GM21360 (cell line): ENCODE measurements around the gene PAH.

Source experiments
- ATAC-seq: cut with Tn5 transposase; IDR thresholded peaks from one replicate; pipeline ENCODE4 v1.9.1; 2021; ENCODE audit warnings: mild to moderate bottlenecking, moderate library complexity; ENCODE audit not compliant: unreplicated experiment

PAH gene

DNA sequence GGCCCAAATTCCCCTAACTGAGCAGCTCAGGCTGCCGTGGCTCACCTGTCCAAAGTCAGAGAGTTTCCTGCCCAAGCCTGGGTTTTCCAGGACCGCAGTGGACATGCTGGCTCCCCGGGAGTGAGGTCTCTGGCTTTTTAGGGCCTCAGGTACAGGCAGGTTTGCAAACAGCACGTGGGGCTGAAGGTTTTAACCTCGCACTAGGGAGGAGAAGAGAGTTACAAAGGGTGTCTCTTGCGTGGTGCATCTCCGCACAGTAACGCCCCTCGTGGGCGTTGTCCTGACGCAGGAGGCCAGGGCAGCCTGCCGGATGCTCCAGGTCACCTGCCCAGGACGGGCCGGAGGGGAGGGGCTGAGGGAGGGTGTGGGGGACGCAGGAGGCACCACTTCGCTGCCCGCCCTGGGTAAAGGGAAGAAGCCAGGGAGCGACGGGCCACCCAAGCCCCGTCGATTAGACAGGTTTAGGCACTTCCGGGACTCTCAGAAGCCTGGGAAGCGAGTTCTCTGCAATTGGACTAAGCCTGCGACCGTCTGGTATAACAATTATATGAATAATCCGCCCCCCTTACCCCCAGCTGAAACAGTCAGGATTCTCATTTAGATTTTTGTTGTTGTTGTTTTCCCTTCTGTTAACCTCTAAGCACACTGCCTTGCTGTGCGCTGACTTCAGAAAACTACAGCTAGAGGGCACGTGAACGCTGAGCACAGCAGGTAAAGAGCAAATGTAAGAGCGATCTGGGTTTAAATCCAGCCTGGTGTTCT is at the start of gene PAH:
PAH (minus strand) TSS at position 219 of the 762 bp plus-strand sequence; CDS start at position 105, 114 bp downstream.
- no peak for ATAC-seq

DNA sequence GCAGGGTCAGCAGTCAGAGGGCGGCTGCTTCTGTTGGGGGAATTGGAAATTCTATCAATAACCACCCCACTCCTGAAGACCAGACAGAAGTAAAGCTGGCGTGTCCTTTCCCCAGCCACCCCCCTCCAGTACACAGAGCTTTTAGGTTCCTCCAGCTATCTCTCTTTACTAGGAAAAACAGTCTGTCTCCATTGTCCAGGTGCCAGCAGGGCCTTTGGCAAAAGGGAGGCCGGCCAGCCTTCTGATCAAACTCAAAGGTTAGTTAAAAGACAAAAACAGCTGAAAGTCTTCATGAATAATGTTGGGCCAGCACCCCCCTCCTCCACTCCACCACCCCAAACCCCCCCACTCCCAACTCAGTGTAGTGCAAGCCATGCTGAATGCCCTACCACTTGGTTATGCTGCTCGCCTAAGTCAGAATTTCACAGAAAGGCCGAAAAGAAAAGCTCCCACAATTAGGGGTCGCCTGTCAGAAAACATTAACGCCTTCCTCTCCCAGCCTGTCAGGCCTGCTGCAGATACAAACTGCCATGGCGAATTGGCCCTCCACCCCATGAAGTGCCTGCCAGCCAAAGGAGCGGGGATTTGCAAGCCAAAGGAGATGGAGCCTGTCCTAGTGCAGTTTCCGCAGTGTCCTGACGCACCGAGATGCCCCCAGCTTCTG is 49.3 kb upstream of the PAH start:
- no peak for ATAC-seq

DNA sequence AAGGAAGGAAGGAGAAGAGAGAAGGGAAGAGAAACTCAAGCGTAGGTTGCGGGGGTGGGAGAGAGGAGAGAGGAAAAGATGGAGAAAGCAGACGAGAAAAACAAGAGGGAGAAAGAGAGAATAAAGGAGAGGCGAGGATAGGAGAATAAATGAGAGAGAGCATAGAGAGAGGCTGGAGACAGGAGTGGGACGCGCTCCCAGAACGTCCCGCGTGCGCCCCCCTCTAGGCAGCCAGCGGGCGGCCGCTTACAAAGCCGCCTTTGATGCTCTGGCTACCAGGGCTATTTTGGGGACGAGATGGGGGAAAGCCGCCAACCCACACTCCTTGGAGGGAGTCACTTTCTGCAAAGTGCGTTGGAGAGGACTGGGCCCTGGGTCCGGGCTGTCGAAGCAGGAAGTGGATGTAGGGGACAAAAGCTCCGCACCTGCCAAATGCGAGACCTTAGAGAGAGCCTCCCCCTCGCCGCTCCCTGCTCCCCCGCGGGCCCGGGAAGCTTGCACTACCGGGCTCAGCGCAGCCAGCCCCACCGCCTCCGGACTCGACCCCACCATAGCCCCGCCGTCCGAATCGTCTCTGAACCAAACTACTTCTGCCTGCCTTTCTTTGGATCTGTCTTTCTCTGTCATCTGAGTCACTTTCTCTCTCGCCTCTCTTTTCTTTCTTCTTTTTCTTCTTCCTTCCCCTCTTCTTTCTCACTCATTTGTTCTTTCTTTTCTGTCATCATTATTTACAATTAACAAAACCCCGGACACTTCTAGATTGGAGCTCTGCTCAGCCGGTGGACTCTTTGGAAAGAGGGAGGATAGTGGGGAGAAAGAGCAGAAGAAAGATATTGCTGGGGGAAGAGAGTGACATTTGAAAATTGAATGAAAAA is 48.5 kb upstream of the PAH start:
- ATAC-seq = no peak

DNA sequence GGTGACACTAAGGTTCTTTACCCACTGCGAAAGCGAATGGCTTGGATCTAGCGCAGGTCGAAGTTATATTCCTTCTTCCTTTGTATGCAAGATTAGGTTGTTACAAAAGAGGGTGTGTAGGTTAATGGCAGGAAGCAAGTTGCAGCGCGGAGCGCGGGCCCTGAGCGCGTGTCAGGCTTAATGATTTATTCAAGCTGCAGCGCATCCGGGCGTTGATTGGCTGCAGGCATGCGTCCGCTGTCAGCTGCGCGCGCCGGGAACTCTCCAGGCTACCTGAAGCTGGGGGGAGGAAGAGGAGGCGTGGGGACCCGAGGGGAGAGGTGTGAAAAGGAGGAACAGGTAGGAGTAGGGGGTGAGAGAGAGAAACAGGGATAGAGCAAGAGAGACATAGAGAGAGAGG is 47.8 kb upstream of the PAH start:
- no peak for ATAC-seq

DNA sequence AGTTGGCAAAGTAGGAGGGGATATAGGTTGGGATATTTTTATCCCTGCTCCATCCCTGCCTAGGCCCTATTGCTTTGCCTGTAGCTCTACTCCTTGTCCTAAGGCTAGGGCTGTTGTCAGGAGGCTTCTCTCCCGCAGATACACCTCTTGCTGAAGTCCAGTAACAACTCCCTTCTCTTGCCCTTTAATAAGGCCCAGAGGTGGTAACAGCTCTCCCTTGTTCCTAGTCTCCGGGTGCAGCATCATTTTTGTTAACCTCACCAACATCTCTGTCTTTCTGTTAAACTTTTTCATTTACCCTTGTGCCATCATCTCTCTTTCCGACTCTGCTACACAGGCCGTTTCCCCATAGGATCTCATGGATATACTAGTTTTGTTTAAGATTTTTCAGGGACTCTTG is 46.8 kb upstream of the PAH start:
- no peak for ATAC-seq

DNA sequence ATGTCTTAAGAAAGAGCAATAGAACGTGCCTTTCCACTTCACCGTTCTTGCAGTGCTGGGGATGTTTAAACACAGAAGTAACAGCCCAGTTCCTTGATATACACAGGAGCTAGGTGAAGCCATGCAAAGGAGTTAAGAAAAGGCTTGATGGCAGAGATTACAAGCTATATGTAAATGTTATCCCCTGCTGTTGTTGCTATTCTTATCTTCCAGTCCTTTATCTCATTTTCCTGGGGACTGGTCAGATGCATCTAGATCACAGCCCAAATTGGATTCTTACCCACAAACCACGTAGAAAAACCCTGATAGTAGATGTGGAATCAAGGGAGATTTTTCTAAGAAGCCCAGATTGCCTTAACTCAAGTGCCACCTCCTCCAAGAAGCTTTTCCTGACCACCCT is 45.9 kb upstream of the PAH start:
- ATAC-seq = no peak

DNA sequence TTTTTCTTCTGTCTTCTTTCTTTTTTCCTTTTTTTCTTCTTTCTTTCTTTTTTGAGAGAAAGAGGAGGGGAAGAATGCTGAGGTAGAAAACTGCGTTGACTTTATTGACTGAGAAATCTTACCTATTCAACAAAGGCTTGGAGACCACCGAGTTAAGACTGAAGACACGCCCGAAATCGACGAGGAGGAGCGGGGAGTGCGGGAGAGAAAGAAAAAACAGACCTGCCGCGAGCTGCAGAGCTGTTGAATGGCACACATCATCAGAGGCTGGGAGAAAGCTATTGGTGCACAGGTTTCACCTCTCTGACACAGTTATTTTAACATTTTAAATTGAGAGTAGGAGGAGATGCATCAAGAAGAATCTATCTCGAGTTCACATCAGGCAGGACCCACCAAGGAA is 45.5 kb upstream of the PAH start:
- ATAC-seq = no peak

DNA sequence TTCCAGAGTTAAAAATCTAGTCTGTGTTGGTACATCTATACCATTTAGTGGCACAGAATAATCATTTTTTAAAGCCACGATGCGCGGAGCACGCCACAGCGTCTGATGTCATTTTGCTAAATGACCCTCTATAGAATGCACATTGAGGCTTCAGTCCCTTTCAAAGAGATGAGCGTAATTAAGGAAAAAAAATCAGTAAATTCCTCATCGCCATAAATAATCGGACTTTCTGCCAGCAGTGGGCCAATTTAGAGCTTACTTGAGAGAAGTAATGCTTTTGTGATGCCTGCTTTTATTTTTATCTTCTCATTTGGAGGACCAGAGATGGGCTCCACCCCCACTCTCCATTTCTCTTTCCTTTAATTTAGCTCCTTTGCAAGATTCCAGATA is 44.4 kb upstream of the PAH start:
- no peak for ATAC-seq

DNA sequence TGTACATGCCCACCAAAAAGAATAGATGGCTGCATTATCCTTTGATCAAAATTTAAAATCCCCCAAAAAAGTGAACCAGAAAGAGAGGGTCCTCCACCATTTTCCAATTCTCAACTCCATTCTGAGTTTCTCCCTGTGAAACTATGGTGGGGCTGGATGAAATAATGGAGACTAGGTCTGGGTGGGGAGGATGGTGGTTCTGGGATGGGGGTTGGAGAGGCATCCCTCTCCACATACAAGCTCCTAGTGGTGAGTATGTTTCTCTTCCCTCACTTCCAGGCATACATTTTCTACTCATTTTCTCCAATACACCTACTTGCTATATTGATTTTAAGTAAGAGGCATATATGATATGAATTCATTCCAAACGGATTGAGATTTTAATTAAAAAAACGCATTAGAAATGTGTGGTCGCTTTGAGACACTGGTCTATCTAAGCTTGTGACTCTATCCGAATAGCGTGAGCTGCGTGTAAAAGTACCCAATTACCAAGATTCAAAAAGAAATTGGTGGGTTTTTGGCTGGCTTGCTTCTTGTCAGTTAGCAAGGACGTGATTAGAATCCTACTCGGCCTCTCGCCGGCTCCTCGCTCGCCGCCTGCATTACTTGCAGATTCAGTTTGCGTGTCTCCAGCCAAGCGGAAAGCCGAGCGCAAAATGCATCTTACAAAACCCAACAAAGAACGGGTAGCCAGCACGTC is 43.9 kb upstream of the PAH start:
- ATAC-seq = no peak

DNA sequence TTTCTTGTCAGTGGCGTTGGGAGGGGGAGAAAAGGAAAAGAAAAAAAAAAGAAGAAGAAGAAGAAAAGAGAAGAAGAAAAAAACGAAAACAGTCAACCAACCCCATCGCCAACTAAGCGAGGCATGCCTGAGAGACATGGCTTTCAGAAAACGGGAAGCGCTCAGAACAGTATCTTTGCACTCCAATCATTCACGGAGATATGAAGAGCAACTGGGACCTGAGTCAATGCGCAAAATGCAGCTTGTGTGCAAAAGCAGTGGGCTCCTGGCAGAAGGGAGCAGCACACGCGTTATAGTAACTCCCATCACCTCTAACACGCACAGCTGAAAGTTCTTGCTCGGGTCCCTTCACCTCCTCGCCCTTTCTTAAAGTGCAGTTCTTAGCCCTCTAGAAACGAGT is 42.3 kb upstream of the PAH start:
- ATAC-seq = no peak

DNA sequence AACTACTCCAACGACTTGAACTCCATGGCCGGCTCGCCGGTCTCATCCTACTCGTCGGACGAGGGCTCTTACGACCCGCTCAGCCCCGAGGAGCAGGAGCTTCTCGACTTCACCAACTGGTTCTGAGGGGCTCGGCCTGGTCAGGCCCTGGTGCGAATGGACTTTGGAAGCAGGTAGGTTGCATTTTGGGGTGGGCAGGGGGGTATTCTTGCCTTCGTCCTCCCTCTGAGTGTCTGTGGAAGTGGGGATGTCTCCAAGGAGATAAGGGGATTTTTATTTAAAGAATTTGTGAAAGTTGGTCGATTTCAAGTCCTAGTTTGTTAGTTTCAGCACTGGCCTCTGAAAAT is 41.8 kb upstream of the PAH start:
- no peak for ATAC-seq

DNA sequence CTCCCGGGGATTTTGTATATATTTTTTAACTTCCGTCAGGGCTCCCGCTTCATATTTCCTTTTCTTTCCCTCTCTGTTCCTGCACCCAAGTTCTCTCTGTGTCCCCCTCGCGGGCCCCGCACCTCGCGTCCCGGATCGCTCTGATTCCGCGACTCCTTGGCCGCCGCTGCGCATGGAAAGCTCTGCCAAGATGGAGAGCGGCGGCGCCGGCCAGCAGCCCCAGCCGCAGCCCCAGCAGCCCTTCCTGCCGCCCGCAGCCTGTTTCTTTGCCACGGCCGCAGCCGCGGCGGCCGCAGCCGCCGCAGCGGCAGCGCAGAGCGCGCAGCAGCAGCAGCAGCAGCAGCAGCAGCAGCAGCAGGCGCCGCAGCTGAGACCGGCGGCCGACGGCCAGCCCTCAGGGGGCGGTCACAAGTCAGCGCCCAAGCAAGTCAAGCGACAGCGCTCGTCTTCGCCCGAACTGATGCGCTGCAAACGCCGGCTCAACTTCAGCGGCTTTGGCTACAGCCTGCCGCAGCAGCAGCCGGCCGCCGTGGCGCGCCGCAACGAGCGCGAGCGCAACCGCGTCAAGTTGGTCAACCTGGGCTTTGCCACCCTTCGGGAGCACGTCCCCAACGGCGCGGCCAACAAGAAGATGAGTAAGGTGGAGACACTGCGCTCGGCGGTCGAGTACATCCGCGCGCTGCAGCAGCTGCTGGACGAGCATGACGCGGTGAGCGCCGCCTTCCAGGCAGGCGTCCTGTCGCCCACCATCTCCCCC is 41.2 kb upstream of the PAH start:
- peak; percentile 65 for ATAC-seq

DNA sequence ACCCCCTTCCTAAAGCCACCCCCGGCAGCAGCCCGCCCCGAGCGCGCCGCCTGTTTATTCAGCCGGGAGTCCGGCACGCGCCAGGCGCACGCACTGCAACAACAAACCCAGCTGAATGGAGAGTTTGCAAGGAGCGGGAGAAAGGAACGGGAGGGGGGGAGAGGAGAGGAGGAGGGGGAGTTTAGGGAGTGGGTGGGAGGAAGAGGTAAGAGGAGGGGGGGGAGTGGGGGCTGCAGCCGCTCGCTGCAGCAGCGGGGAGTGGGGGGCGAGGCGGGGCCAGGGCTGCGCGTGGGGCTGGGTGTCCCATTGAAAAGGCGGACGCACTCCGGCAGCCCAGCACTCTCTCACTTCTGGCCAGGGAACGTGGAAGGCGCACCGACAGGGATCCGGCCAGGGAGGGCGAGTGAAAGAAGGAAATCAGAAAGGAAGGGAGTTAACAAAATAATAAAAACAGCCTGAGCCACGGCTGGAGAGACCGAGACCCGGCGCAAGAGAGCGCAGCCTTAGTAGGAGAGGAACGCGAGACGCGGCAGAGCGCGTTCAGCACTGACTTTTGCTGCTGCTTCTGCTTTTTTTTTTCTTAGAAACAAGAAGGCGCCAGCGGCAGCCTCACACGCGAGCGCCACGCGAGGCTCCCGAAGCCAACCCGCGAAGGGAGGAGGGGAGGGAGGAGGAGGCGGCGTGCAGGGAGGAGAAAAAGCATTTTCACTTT is 40.5 kb upstream of the PAH start, which contains the start of gene ASCL1:
ASCL1 (plus strand) TSS at position 336 of the 712 bp plus-strand sequence. CDS start 571 bp downstream, outside the sequence.
- ATAC-seq = no peak

DNA sequence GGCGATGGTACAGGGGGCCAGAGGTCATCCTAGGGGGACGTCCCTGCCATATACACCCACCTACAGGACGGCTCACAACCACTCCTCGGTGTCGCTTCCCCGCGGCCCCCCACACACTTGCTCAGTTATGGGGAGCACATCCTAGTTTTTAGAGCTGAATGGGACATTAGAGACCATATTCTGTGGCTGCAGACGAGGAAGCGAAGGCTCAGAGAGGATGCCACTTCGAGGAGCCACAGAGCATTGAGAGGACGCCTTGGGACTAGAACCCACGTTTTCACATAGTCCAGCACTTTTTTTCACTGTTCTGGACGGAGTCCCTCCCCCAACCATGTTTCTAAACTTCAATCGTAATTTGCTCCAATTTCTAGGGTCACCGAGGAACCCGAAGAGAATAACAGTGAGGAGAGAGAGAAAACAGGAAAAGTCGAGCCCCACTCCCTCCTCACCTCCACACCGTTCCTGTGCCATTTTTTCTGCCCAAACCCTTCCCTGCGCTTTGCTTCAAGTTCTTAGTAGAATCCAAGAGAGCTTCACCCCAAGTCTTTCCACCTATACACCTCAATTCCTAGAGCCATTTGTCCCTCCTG is 39.8 kb upstream of the PAH start:
- no peak for ATAC-seq

DNA sequence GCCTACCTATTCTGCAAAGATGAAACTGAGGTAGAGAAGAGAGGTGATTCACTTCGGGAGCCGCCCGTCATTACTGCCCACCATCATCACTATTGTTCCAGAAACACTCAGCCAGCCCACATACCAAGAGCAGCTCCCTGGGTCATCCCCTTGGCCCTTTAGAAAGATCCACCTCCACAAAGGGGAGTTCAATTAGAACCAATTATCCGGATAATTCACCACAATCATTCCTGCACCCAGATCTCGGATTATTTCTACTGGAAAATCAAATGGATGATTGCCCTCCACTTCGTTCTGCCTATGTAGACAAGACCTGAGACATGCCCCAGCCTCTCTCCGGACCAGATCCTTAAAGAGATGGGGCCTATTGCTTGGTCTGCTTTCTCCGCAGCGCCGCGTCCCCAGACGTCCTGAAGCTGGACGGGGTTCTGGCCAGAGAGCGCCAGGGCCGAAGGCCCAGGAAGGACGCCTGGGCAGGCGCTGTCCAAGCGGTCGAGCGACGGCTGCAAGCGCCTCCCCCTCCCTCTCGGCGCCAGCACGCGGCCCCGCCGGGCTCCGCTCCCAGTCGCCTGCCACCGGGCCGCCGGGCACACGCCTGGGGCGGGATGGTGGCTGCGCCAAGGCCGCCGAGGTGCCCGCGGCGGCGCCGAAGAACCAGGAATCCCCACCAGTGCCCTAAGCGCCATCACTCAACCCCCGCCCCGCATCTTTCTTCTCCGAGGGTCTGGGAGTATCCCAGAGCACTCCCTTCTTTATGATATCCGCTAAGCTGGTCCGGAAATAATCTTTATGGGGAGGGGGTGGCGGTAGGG is 39.1 kb upstream of the PAH start:
- no peak for ATAC-seq

DNA sequence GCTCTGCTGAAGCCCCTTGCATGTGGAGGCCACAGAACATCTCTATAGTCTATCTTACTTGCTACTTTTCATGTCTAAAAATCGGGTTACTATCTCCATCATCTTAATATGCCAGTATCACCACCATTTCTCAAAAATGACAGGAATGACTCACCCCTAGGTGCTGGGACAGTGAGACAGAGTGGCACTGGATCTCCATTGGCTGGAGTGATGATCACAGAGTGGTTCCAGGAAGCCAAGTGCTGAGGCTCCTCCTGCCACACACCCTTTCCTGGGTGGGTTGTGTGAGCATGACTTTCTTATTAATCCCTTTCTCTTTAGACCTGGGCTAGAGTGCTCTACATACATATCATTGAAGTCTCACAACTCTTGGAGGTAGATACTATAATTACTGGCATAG is 37.1 kb upstream of the PAH start:
- ATAC-seq = no peak

DNA sequence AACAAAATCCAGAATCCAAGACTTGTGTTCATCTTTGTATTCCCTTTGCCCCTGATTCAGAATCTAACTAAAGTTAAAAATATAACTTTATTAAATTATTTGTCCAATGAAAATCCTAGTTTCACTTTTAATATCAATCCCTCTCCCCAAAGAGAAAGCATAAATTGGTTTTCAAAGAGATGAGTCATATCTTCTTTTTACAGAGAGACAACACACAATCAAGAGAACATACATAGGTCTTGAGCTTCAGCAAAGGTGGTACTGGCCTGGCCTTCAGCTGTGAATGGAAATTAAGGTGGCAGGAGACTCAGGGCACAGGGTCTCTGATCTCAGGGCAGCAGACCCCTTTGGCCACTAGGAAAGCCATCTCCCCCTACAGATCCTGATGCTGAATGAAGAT is 36.2 kb upstream of the PAH start:
- no peak for ATAC-seq

DNA sequence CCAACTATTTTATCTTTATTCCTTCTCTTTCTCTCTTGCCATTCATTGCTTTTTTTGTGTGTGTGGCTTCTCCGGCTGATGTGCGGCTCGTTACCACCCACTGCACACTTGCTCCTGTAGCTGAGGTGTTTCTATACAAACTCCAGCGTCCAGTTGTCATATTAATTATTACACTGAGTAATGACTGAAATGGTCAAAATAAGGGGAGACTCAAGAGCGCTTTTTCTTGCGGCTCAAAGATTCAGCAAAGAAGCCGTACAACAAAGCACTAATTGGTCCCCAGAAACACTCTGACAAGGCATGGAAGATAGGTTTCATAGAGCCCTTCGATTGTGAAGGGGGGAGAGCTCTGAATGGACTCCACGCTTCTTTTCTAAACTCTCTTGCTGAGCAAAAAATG is 34.8 kb upstream of the PAH start:
- ATAC-seq = no peak
